NT2/D1 (cell line): ENCODE data around the gene TBR1.

Source experiments
- YY1 ChIP-seq: IDR thresholded peaks from 2 replicates; pipeline ENCODE4 v1.6.1; 2011; ENCODE audit not compliant: insufficient read length, insufficient read depth
- ZNF274 ChIP-seq: IDR thresholded peaks from 2 replicates; pipeline ENCODE4 v1.6.1; 2011; ENCODE audit warnings: mild to moderate bottlenecking, low read depth, low read length

DNA sequence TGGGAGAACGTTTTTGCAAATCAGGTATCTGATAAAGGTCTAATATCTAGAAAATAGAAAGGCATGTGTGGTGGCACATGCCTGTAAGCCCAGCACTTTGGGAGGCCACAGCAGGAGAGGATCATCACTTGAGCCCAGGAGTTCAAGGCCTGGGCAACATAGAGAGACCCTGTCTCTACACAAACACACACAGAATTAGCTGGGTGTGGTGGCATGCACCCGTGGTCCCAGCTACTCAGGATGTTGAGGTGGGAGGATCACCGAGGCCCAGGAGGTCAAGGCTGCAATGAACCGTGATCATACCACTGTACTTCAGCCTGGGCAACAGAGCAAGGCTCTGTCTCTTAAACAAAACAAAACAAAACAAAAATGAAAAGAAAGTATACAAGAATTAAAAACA, 13.8 kb upstream of the TBR1 start:
- TF ChIP-seq ZNF274, result no peak
- TF ChIP-seq YY1, result no peak
